Glomerular visceral epithelial cell (primary cell): ENCODE measurements around the gene SCAMP4.

Experiments used
- DNase-seq: peaks from one replicate; pipeline ENCODE4 v3.0.0-alpha.2; 2016; ENCODE audit errors: extremely low spot score

The SCAMP4 gene, protein sequence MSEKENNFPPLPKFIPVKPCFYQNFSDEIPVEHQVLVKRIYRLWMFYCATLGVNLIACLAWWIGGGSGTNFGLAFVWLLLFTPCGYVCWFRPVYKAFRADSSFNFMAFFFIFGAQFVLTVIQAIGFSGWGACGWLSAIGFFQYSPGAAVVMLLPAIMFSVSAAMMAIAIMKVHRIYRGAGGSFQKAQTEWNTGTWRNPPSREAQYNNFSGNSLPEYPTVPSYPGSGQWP

DNA sequence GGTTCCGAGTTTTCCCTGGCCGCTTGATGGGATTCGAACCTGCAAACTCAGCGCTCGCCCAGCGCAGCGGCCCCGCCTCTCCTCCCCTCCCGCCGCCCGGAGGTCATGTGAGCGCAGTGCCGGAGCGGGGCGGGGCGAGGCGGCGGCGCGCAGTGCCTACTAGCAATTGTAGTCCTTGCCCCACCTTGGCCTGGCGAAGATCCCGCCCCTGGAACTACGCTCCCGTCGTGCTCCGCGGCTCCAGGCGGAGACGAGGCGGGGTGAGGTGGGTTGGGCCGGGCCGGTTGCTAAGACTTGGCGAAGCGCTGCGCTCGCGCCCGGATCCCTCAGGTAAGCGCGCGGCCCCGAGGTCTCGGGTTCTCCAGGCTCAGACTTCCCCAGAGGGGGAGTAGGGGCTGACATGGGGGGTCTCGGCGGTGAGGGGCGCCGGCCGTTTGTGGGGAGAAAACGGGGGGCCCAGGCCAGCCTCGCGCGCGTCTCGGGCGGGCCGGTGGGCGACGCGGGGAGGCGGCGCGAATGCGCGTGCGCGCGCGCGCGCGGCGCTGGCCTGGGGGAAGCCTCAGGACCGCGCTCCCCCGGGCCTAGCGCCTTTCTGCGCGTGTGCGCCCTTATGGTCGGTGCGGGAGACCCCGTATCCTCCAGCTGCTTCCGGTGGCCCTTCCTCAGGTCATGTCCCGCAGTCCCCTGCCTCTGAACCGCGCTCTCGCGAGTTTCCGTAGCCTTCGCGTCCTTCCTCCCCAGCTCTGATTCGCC lies at the start of gene SCAMP4, which contains the start of gene ADAT3:
Gene SCAMP4, plus strand, starts transcription at position 290 of the 753 bp plus-strand sequence. CDS start 9,621 bp downstream, outside the sequence.
Gene ADAT3, plus strand, starts transcription at position 290 of the 753 bp plus-strand sequence. CDS start 6,649 bp downstream, outside the sequence.
- peak; percentile 99 for DNase-seq

DNA sequence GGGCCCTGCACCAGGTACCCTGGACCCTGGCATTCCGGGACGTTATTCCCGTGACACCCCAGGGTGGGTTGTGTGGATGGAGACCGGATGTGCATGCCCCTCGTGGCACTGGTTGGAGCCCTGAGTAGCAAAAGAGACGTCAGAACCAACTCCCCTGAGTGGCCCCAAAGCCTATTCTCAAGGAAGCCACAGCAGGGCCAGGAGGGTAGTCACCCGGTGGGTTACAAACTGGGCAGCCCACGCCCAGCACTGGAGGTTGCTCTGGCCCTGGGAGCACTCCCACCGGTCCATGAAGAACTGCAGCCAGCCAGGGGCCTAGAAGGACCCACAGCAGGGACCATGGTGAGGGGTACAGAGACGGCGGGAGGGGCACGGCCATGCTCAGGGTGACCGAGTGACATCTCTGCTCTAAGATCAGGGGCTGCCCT lies 49.4 kb upstream of the SCAMP4 start:
- DNase-seq = no peak

DNA sequence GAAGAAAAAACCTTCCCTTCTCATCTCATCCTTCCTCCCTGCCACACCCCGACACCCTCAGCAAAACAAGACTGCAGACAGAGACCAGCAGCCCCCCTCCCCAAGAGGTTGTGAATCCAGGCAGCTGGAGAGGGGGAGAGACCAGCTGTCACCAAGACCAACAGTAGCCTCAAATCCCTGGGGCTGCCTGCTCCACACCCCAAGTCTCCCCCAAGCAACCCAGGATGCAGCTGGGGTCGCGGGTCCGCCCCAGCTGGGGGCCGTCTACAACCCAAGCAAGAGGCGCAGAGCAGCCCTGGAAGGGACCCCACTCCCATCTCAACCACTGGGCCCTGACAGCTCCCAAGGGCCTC lies 48.9 kb upstream of the SCAMP4 start:
- DNase-seq = no peak

DNA sequence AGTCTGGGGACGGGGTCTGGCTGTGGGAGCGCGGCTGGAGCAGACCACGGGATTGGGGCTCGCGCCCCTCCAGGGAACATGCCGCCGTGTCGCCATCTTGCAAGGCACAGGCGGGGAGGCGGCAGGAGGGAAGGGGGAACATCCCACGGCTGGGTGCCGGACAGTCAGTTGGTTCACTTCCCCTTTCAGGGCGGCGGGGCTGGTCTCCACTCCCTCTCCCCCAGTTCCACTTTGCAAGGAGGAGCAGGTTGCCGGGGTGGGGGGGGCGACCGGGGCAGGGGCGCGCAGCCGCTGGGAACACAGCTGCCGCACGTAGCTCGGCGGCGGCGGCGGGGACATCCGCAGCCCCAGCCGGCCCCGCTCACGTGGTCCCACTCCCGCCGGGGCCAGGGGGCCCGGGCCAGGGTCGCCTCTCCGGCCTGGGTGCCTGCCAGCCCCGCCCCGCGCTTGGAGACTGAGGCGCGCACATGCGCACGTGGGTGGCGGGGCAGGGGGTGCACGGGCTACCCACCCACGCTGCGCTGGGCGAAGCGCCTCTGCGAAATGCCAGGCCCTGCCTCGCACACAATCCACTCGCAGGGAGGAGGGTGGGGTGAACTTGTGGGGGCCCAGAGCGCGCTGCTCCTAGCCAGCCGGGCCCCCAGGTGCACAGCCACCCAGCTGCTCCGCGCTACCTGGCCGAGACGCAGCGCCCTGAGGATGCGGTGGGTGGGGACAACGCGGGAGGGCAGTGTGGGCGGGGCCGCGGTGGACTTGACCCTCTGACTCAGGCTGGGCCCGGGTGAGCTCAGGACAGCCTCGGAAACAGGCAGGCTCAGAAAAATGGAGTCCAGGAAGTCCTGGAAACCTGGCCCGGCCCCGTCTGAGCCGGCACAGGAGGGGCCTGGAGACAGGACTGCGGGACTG lies 48.2 kb upstream of the SCAMP4 start:
- peak; percentile 88 for DNase-seq

DNA sequence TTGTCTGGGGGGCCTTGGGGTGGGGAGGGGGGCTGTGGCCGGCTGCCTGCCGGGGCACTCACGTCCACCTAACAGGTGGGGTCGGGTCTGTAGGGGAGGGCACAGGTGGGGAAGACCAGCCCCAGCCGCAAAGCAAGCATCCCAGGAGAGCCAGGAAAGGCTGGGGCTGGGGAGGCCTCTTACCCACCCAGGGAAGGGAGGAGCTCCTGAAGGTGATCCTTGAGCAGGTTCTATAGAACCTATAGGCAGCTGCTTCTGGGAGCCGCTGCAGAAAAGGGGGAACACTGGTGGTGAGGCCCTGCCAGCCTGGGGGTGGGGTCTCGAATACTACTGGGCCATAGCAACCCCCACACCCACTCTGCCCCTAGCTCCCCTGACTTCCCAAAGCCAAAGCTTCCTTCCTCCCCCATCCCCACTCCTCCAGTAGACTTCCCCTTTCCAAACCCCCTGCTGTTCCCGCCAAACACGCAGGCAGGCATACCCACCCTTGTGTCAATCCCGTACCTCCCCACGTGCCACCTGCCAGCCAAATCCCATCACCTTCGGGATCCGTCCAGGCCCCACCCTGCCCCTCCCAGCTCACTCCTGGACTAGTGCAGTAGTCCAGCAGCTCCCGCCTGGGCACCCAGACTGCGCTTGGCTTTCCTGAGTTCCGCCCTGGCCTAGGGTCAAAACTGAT lies 47.4 kb upstream of the SCAMP4 start:
- no peak for DNase-seq

DNA sequence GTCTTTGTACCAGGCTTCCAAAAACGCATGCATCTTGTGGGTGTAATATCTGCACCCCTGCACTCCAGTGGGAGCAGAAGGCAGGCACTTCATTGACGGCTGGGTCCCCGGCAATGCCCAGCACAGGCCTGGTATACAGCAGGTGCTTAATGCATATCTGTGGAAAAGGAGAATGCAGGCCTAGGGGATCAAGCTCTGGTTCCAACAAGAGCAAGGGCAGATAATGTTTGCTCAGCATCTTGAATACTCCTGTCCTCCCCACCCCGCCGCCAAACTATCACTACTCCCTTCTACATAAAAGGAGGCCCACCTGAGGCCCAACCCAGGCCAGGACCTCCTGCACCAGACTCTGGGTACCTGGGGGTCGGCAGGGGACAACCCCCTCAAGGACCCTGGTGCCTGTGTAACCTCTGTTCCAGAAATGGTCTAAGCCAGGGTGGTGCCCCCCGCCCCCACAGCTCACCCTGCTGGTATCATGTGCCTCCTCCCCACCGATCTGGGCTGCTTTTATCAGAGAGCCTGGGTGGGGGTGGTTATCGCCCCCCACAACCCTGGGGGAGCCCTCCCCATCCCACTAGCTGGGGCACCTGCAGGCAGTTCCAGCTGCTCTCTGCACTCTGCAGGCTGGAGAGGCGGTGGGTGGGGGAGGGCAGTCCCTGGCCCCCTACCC lies 46.7 kb upstream of the SCAMP4 start:
- DNase-seq = no peak

DNA sequence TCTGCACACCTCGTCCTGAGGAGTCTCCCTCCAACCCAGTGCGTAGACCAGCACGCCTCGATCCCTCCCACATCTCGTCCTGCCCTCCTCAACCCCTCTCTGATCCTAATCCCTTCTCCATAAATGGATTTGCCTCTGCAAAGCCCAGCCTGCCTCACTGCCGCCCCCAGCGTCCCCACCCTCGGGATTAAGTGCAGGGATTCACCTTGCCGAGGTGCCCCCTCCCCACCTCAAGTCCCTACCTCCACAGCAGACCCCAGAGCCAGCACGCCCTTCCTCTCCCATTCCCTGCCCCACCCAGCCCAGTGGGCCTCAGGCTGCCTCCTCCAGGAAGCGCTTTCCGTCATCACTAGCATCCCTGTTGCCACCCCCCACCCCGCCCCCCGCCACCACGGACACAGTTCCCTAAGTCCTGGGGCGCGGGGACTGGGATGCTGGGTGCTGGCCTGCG lies 45.8 kb upstream of the SCAMP4 start:
- DNase-seq = no peak

DNA sequence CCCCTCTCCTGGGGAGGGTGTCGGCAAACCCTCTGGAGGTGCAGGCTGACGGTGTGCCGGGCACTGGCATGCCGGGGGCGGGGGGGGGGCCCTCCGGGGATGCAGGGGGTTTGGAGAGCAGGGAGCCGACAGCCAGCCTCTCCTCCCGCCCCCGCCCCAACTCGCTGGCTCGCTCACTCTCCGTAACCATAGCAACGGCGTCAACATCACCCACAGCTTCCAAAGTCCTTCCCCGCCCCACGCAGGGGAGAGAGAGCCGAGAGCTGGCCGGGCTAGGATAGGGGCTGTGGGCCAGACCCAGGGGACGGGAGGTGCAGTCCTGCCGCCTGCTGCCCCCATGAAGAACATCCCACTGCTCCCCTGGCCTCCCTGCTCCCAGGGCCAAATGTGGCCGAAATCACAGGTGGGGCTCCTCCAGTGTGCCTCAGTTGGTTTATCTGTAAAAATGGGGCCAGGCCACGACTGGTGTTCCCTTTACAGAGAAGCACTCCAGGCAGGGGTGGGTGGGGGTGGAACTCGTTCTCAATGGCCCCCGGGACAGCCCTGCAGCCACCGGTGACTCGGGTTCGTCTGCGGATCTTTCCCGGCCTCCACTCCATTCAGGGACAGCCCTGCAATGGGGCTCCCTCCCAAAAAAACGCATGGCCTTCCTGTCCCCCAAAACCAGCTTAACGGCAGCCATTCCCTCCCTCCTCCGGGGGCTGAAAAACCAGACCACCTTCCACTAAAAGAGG lies 45.0 kb upstream of the SCAMP4 start:
- DNase-seq = peak; percentile 76

DNA sequence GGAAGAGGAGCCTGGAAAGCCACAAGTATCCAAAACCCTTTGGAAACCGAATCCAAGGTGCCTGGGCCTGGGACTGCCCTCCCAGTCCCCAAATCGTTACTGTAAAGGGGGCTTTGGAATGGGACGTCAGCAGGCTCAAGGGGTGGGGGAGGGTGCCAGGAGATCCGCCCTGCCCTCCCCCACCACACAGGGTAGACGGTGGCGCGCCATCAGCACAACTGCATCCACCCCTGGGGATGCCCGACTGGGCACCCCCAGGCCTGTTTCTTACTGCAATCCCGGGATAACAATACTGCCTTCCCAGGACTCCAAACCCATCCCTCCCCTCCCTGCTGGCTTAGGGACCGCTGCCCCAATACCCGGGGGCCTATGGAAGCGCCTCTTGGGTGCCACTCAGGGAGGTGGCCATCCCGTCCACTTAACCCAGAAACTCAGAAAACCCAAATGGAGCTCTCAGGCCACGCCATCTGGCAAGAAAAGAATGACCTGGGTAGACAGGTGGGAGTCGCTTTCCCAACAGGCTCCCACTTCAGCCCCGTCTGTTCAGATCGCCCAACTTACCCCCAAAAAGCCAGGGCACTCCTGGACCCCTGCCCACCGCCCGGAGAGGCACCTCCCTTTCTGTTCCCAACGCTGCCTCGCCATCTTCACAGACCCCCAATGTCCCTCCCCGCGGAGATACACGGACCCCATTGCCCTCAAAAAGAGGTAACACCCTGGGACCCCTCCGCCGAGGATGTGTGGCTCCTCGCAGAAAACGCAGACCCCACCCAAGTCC lies 44.2 kb upstream of the SCAMP4 start:
- DNase-seq = no peak

DNA sequence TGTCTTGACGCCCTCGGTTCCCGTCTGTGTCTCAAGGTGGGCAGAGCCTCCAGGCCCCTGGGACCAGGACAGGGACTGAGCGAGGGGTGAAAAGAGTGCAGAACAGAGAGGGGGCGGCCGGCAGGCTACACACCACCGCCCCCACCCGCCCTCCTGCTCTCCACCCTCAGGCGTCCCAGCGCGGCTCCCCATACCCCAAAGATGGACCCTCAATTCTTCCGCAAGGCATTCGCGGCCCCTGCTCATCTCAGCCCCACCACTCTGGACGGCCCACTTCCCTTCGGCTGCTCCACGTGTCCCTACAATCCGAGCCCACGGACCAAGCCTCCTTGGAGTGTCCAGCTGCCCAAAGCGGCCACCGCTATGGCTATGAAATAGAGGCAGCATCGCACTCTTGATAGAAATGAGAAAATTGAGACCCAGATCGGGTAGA lies 43.6 kb upstream of the SCAMP4 start:
- DNase-seq = no peak

DNA sequence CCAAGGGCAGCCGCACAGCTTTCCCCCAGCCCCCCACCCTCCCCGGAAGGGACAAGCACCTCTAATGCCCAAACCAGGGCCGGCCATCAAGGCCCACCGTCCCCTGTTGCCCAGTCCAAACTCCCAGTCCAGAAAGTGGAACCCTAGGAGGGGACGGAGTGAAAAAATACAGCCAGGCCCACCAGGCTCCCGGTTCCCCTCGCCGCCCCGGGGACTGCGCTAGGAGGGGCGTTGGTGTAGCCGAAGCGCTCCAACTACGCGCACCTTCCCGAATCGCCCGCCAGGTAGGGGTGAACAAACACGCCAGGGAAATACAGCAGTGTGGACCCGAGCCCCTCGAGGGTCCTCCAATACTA lies 43.2 kb upstream of the SCAMP4 start:
- no peak for DNase-seq

DNA sequence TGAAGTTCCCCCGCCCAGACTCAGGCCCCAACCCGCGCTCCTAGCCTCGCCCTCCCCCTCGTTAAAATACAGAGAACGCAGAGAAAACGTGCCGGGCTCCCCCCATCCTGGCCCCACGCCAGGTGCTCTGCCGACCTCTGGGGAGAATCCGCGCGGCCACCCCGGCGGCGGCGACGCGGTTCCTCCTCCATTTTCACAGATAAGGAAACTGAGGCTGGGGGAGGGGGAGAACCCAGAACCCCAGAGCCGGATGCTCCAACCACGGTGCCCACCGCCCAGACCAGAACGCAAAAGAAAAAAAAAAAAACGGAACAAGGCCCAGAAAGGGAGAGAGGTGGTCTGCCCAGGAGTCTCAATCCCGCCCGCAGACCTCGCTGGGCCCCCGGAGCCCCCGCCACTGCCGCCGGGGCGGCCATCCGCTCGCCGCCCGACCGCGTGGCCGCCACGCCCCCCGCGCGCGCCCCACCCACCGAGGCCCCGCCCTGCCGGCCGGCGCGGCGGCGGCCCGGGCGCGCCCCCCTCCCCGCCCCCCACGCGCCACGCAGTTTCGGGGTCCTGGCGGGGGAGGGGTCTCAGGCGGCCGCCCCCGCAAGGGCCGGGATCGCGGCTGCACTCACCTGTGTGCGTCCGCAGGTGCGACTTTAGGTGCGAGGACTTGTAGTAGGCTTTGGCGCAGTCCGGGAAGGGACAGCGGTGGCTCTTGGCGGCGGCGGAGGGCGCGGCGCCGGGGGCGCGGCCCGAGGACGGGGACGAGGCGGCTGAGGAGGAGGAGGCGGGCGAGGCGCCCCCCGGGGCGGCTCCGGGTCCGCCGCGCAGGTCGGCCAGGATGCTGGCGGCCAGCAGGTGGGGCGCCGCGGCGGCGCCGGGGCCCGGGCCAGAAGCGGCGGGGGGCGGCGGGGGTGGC lies 42.5 kb upstream of the SCAMP4 start:
- peak; percentile 46 for DNase-seq

DNA sequence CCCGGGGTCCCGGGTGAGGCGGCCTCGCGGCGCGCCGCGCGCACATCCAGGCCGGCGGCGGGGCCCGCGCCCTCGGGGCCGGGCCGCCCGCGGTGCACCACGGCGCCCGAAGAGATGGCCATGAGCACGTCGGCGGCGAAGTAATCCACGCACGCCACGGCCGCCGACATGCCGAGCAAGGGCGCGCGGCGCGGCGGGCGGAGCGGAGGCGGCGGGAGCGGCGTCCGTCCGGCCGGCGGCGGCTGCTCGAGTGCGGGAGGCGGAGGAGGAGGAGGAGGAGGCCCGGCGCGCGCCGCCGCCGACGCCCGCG lies 41.9 kb upstream of the SCAMP4 start, which contains the start of gene KLF16:
Gene KLF16, minus strand, starts transcription at position 252 of the 310 bp plus-strand sequence. Its CDS starts 82 bp downstream, at position 170.
- no peak for DNase-seq

DNA sequence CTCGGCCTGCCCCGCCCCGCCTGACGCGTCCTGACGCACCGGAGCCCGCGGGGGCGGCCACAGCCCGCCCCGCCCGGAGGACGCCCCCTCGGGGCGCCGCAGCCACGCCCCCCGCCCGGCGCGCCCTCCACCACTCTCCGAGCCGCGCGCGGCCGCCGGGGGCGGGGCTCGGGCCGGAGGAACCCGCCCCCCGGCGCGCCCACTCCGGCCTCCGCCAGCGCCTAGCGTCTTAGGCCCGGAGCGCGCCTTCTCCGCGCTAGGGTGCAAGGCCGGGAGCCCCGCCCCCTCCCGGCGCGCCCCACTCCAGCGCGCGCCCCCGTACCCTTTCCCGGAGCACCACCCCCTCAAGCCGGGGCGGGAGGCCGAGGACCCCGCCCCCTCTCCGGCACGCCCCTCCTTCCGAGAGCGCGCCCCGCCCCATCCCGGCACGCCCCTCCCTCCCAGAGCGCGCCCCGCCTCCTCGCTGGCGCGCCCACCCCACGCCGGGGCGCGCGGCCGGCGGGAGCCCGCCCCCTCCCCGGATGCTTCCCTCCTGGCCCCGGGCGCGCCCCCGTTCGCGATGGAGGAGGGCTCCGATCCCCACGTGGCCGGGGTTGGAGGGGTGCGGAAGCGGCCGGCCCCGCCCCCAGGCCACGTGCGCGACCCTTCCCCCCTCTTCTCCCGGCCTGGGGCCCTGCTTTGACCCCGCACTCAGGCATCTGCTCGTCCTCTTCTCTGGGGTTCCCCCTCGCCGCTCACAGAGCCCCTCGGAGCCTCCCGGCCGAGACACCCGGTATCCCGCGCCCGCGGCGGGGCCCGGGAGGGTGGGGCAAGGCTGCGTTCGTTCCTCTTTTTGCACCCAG lies 41.3 kb upstream of the SCAMP4 start:
- peak; percentile 98 for DNase-seq

DNA sequence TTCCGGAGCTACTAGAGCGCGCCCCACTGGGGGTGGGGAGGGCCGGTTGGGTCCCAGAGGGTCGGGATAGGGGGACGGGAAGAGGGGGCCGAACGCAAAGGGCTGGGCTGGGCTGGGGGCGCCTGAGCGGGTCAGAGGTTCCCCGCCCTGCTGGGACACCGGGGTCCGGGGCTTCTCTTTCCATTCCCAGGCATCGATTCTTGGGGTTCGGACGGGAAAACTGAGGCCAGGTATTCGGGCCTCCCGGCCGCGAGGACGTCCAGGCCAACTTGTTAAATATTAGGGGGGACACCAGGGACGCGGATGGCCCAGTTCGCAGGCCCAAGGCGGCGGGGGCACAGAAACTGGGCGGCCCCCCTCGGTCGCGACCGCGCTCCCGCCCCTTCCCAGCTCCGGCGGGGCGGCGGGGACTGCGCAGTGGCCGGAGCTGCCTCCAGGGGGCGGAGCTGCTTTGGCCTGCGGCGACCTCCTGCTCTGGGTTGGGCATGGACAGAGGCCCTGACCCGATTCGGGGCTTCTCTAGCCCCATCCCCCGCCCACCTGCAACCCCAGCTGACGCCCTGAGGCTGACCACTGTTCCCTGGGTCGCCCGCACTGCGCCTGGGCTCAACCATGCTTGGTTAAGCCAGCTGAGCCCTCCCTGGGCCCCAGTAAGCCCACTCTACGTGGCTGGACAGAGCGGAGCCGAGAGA lies 40.6 kb upstream of the SCAMP4 start:
- peak; percentile 75 for DNase-seq

DNA sequence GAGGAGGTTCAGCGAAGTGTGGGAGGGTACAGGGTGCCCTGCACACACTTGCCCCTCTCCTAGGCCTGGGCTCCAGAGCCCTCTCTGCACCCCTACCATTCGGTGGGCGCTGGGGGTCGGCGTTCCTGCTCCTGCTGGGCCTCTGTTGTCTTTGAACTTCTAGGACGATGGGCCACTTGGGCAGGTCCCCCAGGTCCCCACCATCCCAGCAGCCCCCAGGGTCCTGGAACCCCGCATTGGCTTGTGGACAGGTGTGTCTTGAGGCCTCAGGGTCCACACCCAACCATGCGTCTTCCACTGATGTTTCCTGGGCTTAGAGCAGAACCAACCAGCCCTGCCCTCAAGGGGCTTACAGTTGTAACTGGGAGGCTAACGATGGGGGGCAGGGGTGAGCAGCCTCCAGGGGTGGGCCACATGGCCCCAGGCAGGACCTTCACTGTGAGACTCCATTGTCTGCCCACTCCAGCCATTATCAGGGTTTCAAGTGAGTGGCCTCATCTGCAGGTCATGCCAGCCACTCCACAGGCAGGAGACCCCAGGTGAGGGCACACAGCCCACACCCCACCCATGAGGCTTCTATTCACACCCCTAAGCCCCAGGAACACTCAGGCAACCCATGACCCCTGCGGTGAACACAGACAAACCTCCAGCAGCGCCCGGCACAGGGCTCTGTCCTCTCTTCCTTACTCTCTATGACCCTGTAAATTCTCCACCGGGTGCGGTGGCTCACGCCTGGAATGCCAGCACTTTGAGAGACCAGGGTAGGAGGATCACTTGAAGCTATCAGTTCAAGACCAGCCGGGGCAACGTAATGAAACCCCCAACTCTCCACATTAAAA lies 39.8 kb upstream of the SCAMP4 start:
- no peak for DNase-seq
